Lower lobe of right lung (tissue), 2 donors: ENCODE results near the gene OST4. TPM values are rescaled to one million over a fixed set of nuclear protein-coding genes. Genes with fewer than 3 reads are reported as not detected.

Experiments used
- ATAC-seq, 2 donors: fragments of 200-7000 bp; cut with Tn5 transposase; one replicate each; pipeline ENCODE4 v1.9.1; 2020 to 2022; ENCODE audit warnings: mild to moderate bottlenecking in 2 of 2, moderate library complexity in 2 of 2
- DNase-seq: peaks from one replicate; pipeline ENCODE4 v3.0.0-alpha.2; 2020
- H3K27ac ChIP-seq: fragments of 200-600 bp; one replicate; pipeline ENCODE4 v1.8.0; 2022
- H3K27me3 ChIP-seq: fragments of 200-600 bp; one replicate; pipeline ENCODE4 v1.8.0; 2022; ENCODE audit warnings: low read depth
- H3K36me3 ChIP-seq: fragments of 200-600 bp; one replicate; pipeline ENCODE4 v1.8.0; 2022; ENCODE audit warnings: mild to moderate bottlenecking
- H3K4me1 ChIP-seq: fragments of 200-600 bp; one replicate; pipeline ENCODE4 v1.8.0; 2022
- H3K4me3 ChIP-seq: fragments of 200-600 bp; one replicate; pipeline ENCODE4 v1.8.0; 2022; ENCODE audit warnings: mild to moderate bottlenecking
- H3K9me3 ChIP-seq: fragments of 200-600 bp; one replicate; pipeline ENCODE4 v1.8.0; 2022
- CTCF ChIP-seq: fragments of 200-600 bp; IDR thresholded peaks from one replicate; pipeline ENCODE4 v1.8.0; 2022; ENCODE audit warnings: antibody characterized with exemption, mild to moderate bottlenecking
- intact Hi-C: fragments of 100-400 bp; cut with DNase I; formaldehyde crosslinking; loops from one replicate; pipeline ENCODE4 v1.11.0; 2022
- total RNA-seq: library from RNA; stranded (reverse); fragmentation: NEBNext Ultra II Directional; extraction: Animal tissue kit (Norgen Biotek cat#: 25700); gene quantifications from one replicate; pipeline ENCODE4 v1.2.1, GENCODE V29; 2021
- donor health status: DM: no; HTN: yes; CAD: no; lungs with severe emphysema.

Gene OST4
- total RNA-seq, 1 donor from 2014 or later, result 243 TPM

- intact Hi-C loops, result no loop called here
- H3K36me3 ChIP-seq, result peaks cover 79% of the 10 kb centered on the region
- H3K27me3 ChIP-seq, result no peaks in the 10 kb centered on the region
- no peaks in the 10 kb centered on the region for H3K9me3 ChIP-seq
- H3K4me3 ChIP-seq, result no peak overlapping the region
- no peak for DNase-seq
- TF ChIP-seq CTCF, result no peak
- H3K4me1 ChIP-seq, result peaks cover 5% of the 10 kb centered on the region
- ATAC-seq, result no peak
- H3K27ac ChIP-seq, result no peak overlapping the region
These were observed 32.0 kb downstream of the OST4 start for GRCh38 chr2:27039426-27039825.

GRCh38 chr2:27038631-27039339, 32.7 kb downstream of the OST4 start:
- no peak for ATAC-seq
- H3K4me3 ChIP-seq, result no peak overlapping the region
- H3K36me3 ChIP-seq, result peaks cover 79% of the 10 kb centered on the region
- no peaks in the 10 kb centered on the region for H3K27me3 ChIP-seq
- H3K4me1 ChIP-seq, result peaks cover 12% of the 10 kb centered on the region
- no peaks in the 10 kb centered on the region for H3K9me3 ChIP-seq
- no peak overlapping the region for H3K27ac ChIP-seq
- no peak for TF ChIP-seq CTCF
- intact Hi-C loops, result no loop called here
- DNase-seq, result no peak

GRCh38 chr2:27038012-27038411, 33.4 kb downstream of the OST4 start:
- DNase-seq (no peak), ATAC-seq (no peak)
- Histone ChIP-seq H3K27me3 (no peaks in the 10 kb centered on the region), H3K36me3 (peaks cover 79% of the 10 kb centered on the region), H3K9me3 (no peaks in the 10 kb centered on the region), H3K27ac (no peak overlapping the region), H3K4me3 (no peak overlapping the region), H3K4me1 (peaks cover 18% of the 10 kb centered on the region)
- intact Hi-C loops, result no loop called here
- no peak for TF ChIP-seq CTCF

- H3K4me1 ChIP-seq, result peaks cover 24% of the 10 kb centered on the region
- intact Hi-C loops, result no loop called here
- no peaks in the 10 kb centered on the region for H3K9me3 ChIP-seq
- peaks cover 41% of the 10 kb centered on the region for H3K36me3 ChIP-seq
- peak overlapping the region; percentile 89 for H3K27ac ChIP-seq
- ATAC-seq, result peak; percentile 2 to 16
- H3K4me3 ChIP-seq, result peak overlapping the region; percentile 99
- no peak for DNase-seq
- H3K27me3 ChIP-seq, result no peaks in the 10 kb centered on the region
- TF ChIP-seq CTCF, result no peak
These were observed 38.1 kb downstream of the OST4 start for GRCh38 chr2:27033253-27033852.

GRCh38 chr2:27032495-27033252, 38.8 kb downstream of the OST4 start, which contains the start of gene TMEM214:
TSS of gene TMEM214 (plus strand) at chr2:27032965. CDS start at chr2:27033016, 51 bp downstream.
- H3K4me1 ChIP-seq, result peaks cover 24% of the 10 kb centered on the region
- peak within 1 kb of the TSS; percentile 99 for H3K4me3 ChIP-seq
- DNase-seq (peak; percentile 94), ATAC-seq (peak; percentile 98 to 99)
- TF ChIP-seq CTCF, result no peak
- no peaks in the 10 kb centered on the region for H3K27me3 ChIP-seq
- H3K27ac ChIP-seq, result peak within 1 kb of the TSS; percentile 89
- H3K36me3 ChIP-seq, result peaks cover 36% of the 10 kb centered on the region
- no peaks in the 10 kb centered on the region for H3K9me3 ChIP-seq
- intact Hi-C loops, result no loop called here
